ENCODE data around the gene SGPP2.

The SGPP2 gene

DNA sequence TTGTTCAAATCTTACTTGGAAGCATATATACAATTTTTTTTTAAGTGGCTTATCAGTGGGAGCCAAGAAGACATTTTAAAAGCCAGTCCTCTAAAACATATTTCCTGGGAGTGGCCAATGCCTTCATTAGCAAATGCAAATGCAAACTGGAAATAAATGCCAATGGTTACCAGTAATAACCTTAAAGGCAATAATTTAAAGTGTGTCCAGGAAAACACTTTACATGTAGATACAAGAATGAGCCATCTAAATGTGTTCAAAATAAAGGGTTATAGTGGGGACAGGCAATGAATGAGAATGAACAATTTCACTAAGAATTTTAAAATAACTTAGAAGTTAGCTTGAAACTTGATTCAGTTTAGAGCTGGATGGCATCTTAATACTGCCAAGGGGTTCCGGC, 167.3 kb downstream of the SGPP2 start:
- DNase-seq, result no peak

DNA sequence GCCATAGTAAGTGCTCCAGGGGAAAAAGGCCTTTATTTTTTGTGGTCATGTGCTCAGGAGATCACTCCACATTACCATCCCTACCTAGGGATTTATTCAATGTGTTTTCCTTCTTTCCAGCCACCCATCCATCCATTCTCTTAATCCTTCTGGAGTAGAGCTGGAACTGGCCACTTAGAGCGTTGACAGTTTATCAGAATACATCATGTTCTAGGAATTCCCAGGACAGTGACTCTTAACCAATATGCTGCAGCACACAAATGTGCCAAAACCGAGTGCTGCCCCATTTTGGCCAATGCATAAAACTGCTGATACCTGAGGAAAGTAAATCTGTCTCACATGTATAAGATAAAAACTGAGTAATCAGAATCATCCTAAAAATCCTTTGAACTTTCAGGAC, 167.8 kb downstream of the SGPP2 start:
- no peak for DNase-seq

DNA sequence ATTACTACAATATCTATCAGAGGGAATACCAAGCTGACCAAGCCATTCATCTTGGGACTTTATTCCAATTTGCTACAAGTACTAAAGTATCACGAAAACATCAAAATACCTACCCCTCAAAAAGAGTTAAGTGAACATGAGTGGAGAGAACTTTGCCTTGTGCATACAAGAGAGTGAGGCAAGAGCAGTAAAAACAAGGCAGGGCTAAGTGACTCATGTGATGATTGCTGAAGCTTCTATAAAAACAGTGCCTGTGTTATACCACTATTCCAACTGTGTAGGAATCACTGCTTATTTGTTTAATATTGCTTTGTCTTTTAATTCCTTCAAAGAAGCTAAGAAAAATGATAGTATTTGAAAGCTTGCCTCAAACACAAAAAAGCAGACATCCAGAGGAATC, 170.3 kb downstream of the SGPP2 start:
- no peak for DNase-seq

DNA sequence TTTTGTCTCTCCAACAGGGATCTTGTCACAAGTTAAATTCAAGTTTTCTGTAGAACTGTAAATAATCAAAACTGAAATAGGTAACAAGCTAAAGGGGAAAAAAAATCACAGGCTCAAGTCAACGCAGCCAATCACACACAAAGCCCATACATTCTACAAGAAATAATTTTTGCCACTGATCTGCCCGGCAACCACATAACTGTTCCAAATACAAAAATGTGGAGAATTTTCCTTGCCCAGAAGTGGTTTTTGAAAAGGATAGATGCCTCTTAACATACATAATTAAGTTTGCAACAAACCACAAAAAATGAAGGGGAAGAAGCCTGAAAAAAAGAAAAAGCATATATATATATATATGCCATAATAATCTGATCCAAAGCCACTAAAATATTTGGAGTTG, 171.2 kb downstream of the SGPP2 start:
- DNase-seq, result no peak

DNA sequence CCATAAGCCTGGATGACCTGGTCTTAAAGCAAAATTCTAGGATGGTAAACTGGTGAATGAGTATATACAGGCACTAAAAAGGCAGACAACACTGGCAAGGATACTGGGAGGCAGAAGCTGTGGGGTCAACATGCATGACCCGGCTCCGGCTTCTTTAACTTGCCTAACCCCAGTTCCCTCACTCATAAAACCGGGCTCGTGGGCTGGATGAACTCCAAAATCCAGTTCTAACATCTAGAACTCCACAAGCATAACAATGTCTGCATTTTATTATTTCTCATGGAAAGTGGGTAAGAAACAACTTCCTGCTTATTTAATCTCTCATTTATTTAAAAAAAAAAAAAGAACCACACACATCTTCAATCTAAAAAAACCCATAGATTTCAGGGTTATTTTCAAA, 174.3 kb downstream of the SGPP2 start:
- no peak for DNase-seq

DNA sequence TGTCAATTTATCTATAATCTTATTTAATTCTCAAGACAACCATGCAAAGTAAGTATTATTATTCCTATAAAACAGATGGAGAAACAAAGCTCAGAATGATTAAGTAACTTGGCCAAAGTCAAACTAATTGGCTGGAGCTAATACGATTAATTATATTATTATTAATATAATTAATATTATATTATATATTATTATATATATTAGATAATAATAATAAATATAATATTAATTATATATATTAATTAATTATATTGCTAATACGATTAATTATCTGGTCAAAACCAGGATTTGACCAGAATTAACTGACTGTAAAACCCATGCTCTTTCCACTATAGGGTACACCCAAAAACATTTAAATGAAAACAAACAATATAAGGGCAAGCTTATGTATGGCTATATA, 179.2 kb downstream of the SGPP2 start:
- no peak for DNase-seq

DNA sequence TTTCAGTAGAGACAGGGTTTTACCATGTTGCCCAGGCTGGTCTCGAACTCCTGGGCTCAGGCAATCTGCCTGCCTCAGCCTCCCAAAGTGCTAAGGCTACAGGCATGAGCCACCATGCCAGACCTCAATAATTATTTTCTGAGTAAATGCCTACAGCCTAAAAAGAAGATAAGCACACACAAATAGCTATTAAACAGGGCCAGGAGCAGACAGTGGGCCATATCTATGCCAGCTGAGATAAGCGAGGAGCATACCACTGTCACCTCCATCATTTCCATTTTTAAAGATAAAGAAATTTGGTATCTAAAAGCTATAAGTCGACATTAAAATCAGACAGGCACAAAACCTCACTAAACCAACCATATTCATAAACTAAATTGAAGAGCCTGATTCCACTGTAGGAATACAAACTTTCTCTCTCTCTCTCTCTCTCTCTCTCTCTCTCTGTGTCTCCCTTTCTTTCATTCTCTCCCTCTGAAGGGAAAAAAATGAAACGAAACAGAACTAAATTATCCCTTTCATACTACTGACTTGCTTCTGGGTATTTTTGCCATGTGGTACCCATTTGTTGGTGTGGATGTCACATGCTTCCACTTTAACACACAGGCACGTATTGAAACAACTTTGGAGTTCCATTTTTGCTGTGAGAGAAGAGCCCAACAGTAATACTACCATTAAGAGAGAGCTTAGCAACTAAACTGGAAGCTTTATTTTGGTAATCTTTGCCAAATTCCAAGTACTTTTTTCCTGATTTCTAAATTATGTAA, 180.6 kb downstream of the SGPP2 start:
- no peak for DNase-seq

DNA sequence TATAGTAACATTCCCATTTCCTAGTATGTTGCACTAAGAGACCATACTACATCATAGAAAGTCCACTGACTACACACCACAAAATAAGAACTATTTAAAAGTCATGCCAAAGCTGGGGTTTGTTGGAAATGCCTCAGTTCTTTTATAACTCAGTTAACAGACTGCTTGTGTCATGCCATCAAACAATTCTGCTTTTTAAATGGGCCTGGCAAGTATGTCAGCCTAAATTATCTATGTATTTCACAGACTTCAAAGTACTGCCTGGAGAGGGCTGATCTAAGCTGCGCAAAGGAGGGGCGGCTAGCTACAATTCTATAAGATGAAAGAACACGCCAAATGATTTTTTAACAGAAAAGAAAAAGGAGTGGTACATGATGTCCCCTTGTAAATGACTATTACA, 182.0 kb downstream of the SGPP2 start:
- no peak for DNase-seq

DNA sequence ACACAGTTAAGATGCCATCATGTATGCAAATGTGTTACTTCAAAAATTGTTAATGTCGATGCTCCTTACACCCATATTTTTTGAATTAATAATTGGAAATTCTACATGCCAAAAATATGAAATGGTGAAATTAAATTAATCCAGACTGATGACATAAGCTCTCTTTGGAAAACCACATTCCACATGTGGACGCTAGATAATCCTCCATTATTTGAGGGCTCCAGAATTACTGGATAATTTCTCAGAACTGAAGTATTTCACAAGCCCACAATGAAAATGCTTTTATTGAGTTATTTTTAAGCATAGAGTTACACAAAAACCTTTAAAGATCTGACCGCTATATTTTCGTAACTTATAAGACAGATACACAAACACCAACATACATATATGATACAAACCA, 183.7 kb downstream of the SGPP2 start:
- DNase-seq, result no peak

DNA sequence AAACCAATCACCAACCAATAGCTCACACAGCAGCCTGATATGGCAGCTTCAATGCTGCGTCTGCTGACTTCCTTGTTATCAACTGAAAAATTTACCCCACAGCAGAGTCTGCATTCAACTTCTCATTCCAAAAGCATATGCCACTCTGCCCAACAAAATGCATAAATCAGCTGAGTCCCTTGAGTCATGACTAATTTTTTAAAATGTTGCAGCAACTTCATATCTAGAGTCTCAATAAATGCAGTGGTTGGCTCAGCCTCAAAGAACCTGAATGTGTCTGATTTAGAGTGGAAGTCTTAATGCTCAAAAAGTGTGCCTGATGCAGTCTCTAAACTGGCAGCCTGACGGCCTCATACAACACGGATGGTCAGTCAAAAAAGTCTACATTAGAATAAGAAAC, 185.0 kb downstream of the SGPP2 start:
- DNase-seq, result no peak
